Eye (tissue), 1 donor: ENCODE data around the gene DNAJC12.
"Not testable (repeated sequence)": the region's sequence is repeated elsewhere in the genome, so short reads cannot be mapped to it uniquely, and the experiment has no call there.

Experiments used
- DNase-seq: peaks from one replicate; pipeline ENCODE4 v3.0.0-alpha.2; 2015

DNAJC12 gene

GRCh38 chr10:67839511-67839910, 1.5 kb upstream of the DNAJC12 start:
- not testable (repeated sequence) for DNase-seq

- no peak for DNase-seq
These were observed 1.0 kb downstream of the DNAJC12 start for GRCh38 chr10:67836972-67837371.

GRCh38 chr10:67836488-67836887, 1.5 kb downstream of the DNAJC12 start:
- DNase-seq = no peak

- not testable (repeated sequence) for DNase-seq
These were observed 2.2 kb downstream of the DNAJC12 start for GRCh38 chr10:67835541-67836394.

GRCh38 chr10:67834375-67834774, 3.6 kb downstream of the DNAJC12 start:
- no peak for DNase-seq

- DNase-seq = no peak
These were observed 10.2 kb downstream of the DNAJC12 start for GRCh38 chr10:67827811-67828210.

- DNase-seq = no peak
These were observed 18.2 kb downstream of the DNAJC12 start for GRCh38 chr10:67819768-67820204.

GRCh38 chr10:67818323-67818722, 19.7 kb downstream of the DNAJC12 start:
- no peak for DNase-seq

- DNase-seq = no peak
These were observed 21.3 kb downstream of the DNAJC12 start for GRCh38 chr10:67816719-67817118.

- DNase-seq = no peak
These were observed 22.4 kb downstream of the DNAJC12 start for GRCh38 chr10:67815571-67816059.

GRCh38 chr10:67812007-67812406, 26.0 kb downstream of the DNAJC12 start:
- no peak for DNase-seq

- no peak for DNase-seq
These were observed 28.9 kb downstream of the DNAJC12 start for GRCh38 chr10:67809107-67809506.

- DNase-seq = no peak
These were observed 29.3 kb downstream of the DNAJC12 start for GRCh38 chr10:67808704-67809103.

GRCh38 chr10:67807855-67808456, 30.0 kb downstream of the DNAJC12 start:
- DNase-seq = no peak

- DNase-seq = no peak
These were observed 33.7 kb downstream of the DNAJC12 start for GRCh38 chr10:67804395-67804678.

GRCh38 chr10:67803588-67804394, 34.2 kb downstream of the DNAJC12 start:
- DNase-seq = no peak

- DNase-seq = no peak
These were observed 35.0 kb downstream of the DNAJC12 start for GRCh38 chr10:67802767-67803538.

- DNase-seq = no peak
These were observed 36.9 kb downstream of the DNAJC12 start for GRCh38 chr10:67801118-67801517.

- DNase-seq = no peak
These were observed 43.0 kb downstream of the DNAJC12 start for GRCh38 chr10:67794909-67795460.

GRCh38 chr10:67794256-67794655, 43.7 kb downstream of the DNAJC12 start:
- DNase-seq = no peak

GRCh38 chr10:67793313-67793712, 44.7 kb downstream of the DNAJC12 start:
- no peak for DNase-seq

- DNase-seq = no peak
These were observed 45.3 kb downstream of the DNAJC12 start for GRCh38 chr10:67792653-67793052.
